Muscle layer of colon (tissue), 2 donors: ENCODE results near the gene BSX.

Experiments used
- H3K27ac ChIP-seq: one replicate; pipeline ENCODE4 v1.7.0; 2013; ENCODE audit warnings: low read depth, mild to moderate bottlenecking, low read length, moderate library complexity
- H3K27me3 ChIP-seq, 2 donors: one replicate each; pipeline ENCODE4 v1.7.0; 2013; ENCODE audit warnings: low read length in 2 of 2, mild to moderate bottlenecking in 2 of 2; ENCODE audit not compliant: insufficient read depth in 2 of 2, control insufficient read depth in 1 of 2
- H3K36me3 ChIP-seq: one replicate; pipeline ENCODE4 v1.7.0; 2013; ENCODE audit warnings: mild to moderate bottlenecking, low read length; ENCODE audit not compliant: insufficient read depth
- H3K4me1 ChIP-seq: one replicate; pipeline ENCODE4 v1.7.0; 2013; ENCODE audit warnings: mild to moderate bottlenecking, low read length; ENCODE audit not compliant: insufficient read depth
- H3K4me3 ChIP-seq, 2 donors: one replicate each; pipeline ENCODE4 v1.7.0; 2013; ENCODE audit warnings: low read length in 2 of 2, low read depth in 1 of 2, mild to moderate bottlenecking in 1 of 2, moderate library complexity in 1 of 2
- H3K9ac ChIP-seq: one replicate; pipeline ENCODE4 v1.7.0; 2013; ENCODE audit warnings: low read length
- H3K9me3 ChIP-seq: one replicate; pipeline ENCODE4 v1.7.0; 2013; ENCODE audit warnings: mild to moderate bottlenecking, low read length
- donor health status: abdominal sarcoma.
- donor health status: Adenocarcinoma of cecum.

BSX gene

DNA sequence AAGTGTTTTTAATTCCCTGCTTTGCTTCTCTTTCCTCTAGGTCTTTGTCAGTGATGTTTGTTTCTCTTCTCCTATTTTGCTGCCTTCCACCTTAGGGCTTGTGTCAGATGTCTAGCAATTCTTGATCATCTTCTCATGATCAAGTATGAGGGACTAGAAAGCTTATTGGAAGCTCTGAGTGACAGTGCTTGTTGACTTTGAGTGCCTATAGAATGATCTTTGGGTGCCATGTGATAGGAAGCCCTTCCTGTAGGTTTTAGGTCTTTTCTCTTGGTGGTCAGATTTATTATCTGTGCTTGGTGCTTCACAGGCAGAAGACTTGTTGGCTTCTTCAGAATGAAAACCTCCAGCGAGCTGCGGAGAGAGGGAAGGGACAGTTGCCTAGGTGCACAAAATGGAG, 43.1 kb downstream of the BSX start:
- Histone ChIP-seq H3K36me3 (no peaks in the 10 kb centered on the region), H3K9me3 (no peaks in the 10 kb centered on the region)

DNA sequence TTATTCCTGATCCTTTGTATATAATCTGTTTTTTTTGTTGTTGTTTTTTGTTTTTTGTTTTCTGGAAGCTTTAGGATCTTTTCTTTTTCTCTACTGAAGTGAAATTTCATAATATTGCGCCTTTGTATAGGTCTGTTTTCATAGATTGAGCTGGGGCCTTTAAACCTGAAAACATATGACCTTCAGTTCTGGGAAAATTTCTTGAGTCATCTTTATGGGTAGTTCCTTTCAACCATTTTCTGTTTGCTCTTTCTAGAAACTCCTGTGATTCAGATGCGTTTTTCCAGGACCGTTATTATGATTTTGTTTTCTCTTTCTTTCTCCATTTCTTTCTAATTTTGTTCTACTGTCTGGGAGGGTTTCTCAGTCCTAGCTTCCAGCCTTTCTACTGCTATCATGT, 43.7 kb downstream of the BSX start:
- H3K4me3 ChIP-seq: no peak overlapping the region
- H3K9ac ChIP-seq: no peak overlapping the region
- H3K27me3 ChIP-seq: no peaks in the 10 kb centered on the region
- H3K9me3 ChIP-seq: no peaks in the 10 kb centered on the region
- no peaks in the 10 kb centered on the region for H3K36me3 ChIP-seq
- H3K27ac ChIP-seq: no peak overlapping the region
- no peaks in the 10 kb centered on the region for H3K4me1 ChIP-seq

More for the DNA sequence above, 43.1 kb downstream of the BSX start:
- Histone ChIP-seq H3K4me1 (no peaks in the 10 kb centered on the region), H3K4me3 (no peak overlapping the region), H3K27ac (no peak overlapping the region), H3K9ac (no peak overlapping the region), H3K27me3 (no peaks in the 10 kb centered on the region)

DNA sequence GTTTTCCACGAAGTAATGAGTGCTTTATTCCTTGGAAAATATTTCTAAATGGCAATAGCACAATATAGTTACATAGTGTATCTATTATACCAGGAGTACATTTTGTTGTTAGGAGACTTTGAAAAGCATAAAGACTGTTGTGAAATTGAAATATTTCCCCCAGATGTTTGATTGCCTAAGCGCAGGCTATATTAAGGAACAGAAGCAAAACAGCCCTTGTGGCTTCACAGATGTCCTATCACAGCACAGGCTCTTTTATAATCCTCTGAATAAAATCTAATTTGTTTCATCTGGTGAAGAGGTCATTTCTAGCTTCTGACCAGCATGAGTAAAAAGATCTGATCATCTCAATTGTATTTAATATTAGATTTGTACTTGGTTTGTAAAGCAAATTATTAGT, 48.2 kb downstream of the BSX start:
- no peak overlapping the region for H3K4me3 ChIP-seq
- H3K9me3 ChIP-seq: no peaks in the 10 kb centered on the region
- H3K27ac ChIP-seq: no peak overlapping the region
- no peaks in the 10 kb centered on the region for H3K36me3 ChIP-seq
- H3K4me1 ChIP-seq: no peaks in the 10 kb centered on the region
- H3K27me3 ChIP-seq: no peaks in the 10 kb centered on the region
- H3K9ac ChIP-seq: no peak overlapping the region

DNA sequence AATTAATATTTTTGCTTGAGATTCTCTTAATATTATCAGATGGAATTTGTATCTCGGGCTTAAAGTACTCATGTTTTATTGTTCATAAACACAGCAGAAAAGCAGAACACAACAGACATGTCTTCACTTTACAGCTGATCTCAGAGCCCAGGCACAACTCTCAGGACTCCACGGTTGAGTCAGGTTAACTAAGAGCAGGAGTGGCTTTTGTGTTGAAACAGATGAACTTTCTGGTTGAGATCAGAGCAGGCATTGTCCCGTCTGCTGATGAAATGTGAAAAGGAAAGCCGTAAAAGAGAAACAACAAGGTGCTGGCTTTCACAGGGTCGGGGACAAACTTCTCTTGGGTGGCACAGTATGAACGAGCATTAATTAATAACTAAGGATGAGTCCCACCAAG, 50.1 kb downstream of the BSX start:
- no peaks in the 10 kb centered on the region for H3K4me1 ChIP-seq
- H3K9ac ChIP-seq: no peak overlapping the region
- H3K27me3 ChIP-seq: no peaks in the 10 kb centered on the region
- no peak overlapping the region for H3K4me3 ChIP-seq
- no peak overlapping the region for H3K27ac ChIP-seq
- H3K9me3 ChIP-seq: no peaks in the 10 kb centered on the region
- H3K36me3 ChIP-seq: no peaks in the 10 kb centered on the region
